ENCODE measurements around the gene KRT86.
A peak's percentile ranks its signal among the peaks of the same experiment; 100 is the strongest.

KRT86 gene

GRCh38 chr12:52306731-52307130 is 32.3 kb downstream of the KRT86 start:
- TF ChIP-seq CTCF (conservative IDR thresholded peaks at IDR 0.05; ENCODE audit: low read length), result no peak
- no peak for DNase-seq (ENCODE audit: low read depth)
- H3K4me3 ChIP-seq (ENCODE audit: low read length), result no peak overlapping the region

GRCh38 chr12:52307836-52308805 is 33.7 kb downstream of the KRT86 start:
- TF ChIP-seq CTCF (conservative IDR thresholded peaks at IDR 0.05; ENCODE audit: low read length), result peak; percentile 17; the same call in 1 of the 2 replicates
- DNase-seq (ENCODE audit: low read depth), result peak; percentile 45
- peak overlapping the region; percentile 65 for H3K4me3 ChIP-seq (ENCODE audit: low read length)

GRCh38 chr12:52308806-52309425 is 34.5 kb downstream of the KRT86 start:
- no peak for TF ChIP-seq CTCF (conservative IDR thresholded peaks at IDR 0.05; ENCODE audit: low read length)
- DNase-seq (ENCODE audit: low read depth), result no peak
- peak overlapping the region; percentile 65 for H3K4me3 ChIP-seq (ENCODE audit: low read length)

GRCh38 chr12:52310622-52311284 is 36.3 kb downstream of the KRT86 start:
- peak; percentile 40 for DNase-seq (ENCODE audit: low read depth)
- no peak for TF ChIP-seq CTCF (conservative IDR thresholded peaks at IDR 0.05; ENCODE audit: low read length)
- no peak overlapping the region for H3K4me3 ChIP-seq (ENCODE audit: low read length)

GRCh38 chr12:52311285-52311648 is 36.8 kb downstream of the KRT86 start:
- H3K4me3 ChIP-seq (ENCODE audit: low read length), result no peak overlapping the region
- DNase-seq (ENCODE audit: low read depth), result peak; percentile 66
- TF ChIP-seq CTCF (conservative IDR thresholded peaks at IDR 0.05; ENCODE audit: low read length), result no peak

GRCh38 chr12:52312086-52312485 is 37.6 kb downstream of the KRT86 start:
- TF ChIP-seq CTCF (conservative IDR thresholded peaks at IDR 0.05; ENCODE audit: low read length), result no peak
- H3K4me3 ChIP-seq (ENCODE audit: low read length), result no peak overlapping the region
- no peak for DNase-seq (ENCODE audit: low read depth)

Measured in AG10803 (cell line).